Dermis blood vessel endothelial cell (primary cell): ENCODE data around the gene KAZN. TPM values are rescaled to one million over a fixed set of nuclear protein-coding genes. Genes with fewer than 3 reads are reported as not detected.
A peak's percentile ranks its signal among the peaks of the same experiment; 100 is the strongest.
"Not testable (repeated sequence)": the region's sequence is repeated elsewhere in the genome, so short reads cannot be mapped to it uniquely, and the experiment has no call there.

Source experiments
- DNase-seq: peaks from one replicate; pipeline ENCODE4 v3.0.0; 2010
- total RNA-seq: library from RNA; depleted of rRNA; stranded (reverse); fragments of >200 nt; gene quantifications from 2 replicates; pipeline ENCODE4 v1.2.3, GENCODE V29; 2014

The KAZN gene
- total RNA-seq, 1 donor from 2014 or later, result 1.9 TPM

GRCh38 chr1:14962407-14962806, 363.9 kb downstream of the KAZN start:
- DNase-seq, result no peak

- not testable (repeated sequence) for DNase-seq
These were observed 365.6 kb downstream of the KAZN start for GRCh38 chr1:14963791-14964710.

- DNase-seq, result no peak
These were observed 366.2 kb downstream of the KAZN start for GRCh38 chr1:14964711-14965055.

GRCh38 chr1:14968251-14968851, 369.9 kb downstream of the KAZN start:
- DNase-seq, result peak; percentile 66

GRCh38 chr1:14969006-14969405, 370.5 kb downstream of the KAZN start:
- DNase-seq, result no peak

GRCh38 chr1:14970115-14970798, 371.8 kb downstream of the KAZN start:
- DNase-seq, result peak; percentile 60

GRCh38 chr1:14970799-14971141, 372.3 kb downstream of the KAZN start:
- DNase-seq, result no peak

GRCh38 chr1:14971221-14971620, 372.7 kb downstream of the KAZN start:
- DNase-seq, result no peak

GRCh38 chr1:14972107-14972506, 373.6 kb downstream of the KAZN start:
- no peak for DNase-seq

GRCh38 chr1:14973773-14974172, 375.3 kb downstream of the KAZN start:
- DNase-seq, result no peak

GRCh38 chr1:14974361-14974760, 375.9 kb downstream of the KAZN start:
- DNase-seq, result no peak

GRCh38 chr1:14975119-14975518, 376.6 kb downstream of the KAZN start:
- no peak for DNase-seq

GRCh38 chr1:14976256-14976655, 377.8 kb downstream of the KAZN start:
- DNase-seq, result no peak

GRCh38 chr1:14977338-14977931, 378.9 kb downstream of the KAZN start:
- no peak for DNase-seq

- DNase-seq, result no peak
These were observed 382.2 kb downstream of the KAZN start for GRCh38 chr1:14980621-14981218.

- no peak for DNase-seq
These were observed 383.5 kb downstream of the KAZN start for GRCh38 chr1:14982029-14982428.

GRCh38 chr1:14983277-14983676, 384.8 kb downstream of the KAZN start:
- DNase-seq, result no peak

- DNase-seq, result no peak
These were observed 387.7 kb downstream of the KAZN start for GRCh38 chr1:14986168-14986567.

- DNase-seq, result no peak
These were observed 389.5 kb downstream of the KAZN start for GRCh38 chr1:14987829-14988603.

GRCh38 chr1:14988636-14989035, 390.2 kb downstream of the KAZN start:
- no peak for DNase-seq

- DNase-seq, result no peak
These were observed 391.6 kb downstream of the KAZN start for GRCh38 chr1:14989931-14990728.
